H9 (cell line): ENCODE data around the gene SMARCD3. TPM values are rescaled to one million over a fixed set of nuclear protein-coding genes. Genes with fewer than 3 reads are reported as not detected.
A peak's percentile ranks its signal among the peaks of the same experiment; 100 is the strongest.

Experiments used
- DNase-seq: peaks from one replicate; pipeline ENCODE4 v3.0.0-alpha.2; 2017
- H2AFZ ChIP-seq: one replicate; pipeline ENCODE4 v1.6.1; 2013; ENCODE audit warnings: mild to moderate bottlenecking, low read length, control low read depth, moderate library complexity
- H2AK5ac ChIP-seq: 2 replicates; pipeline ENCODE4 v1.6.1; 2013; ENCODE audit warnings: low read length, control low read depth, mixed read lengths; ENCODE audit not compliant: insufficient read length
- H2BK120ac ChIP-seq: one replicate; pipeline ENCODE4 v1.6.1; 2013; ENCODE audit warnings: low read depth, mild to moderate bottlenecking, low read length, control low read depth, inconsistent platforms; ENCODE audit not compliant: poor library complexity, severe bottlenecking
- H2BK12ac ChIP-seq: 2 replicates; pipeline ENCODE4 v1.6.1; 2013; ENCODE audit warnings: low read length, control low read depth, mixed read lengths, low read depth; ENCODE audit not compliant: insufficient read length
- H2BK15ac ChIP-seq: 2 replicates; pipeline ENCODE4 v1.6.1; 2013; ENCODE audit warnings: low read depth, low read length, control low read depth
- H2BK20ac ChIP-seq: one replicate; pipeline ENCODE4 v1.6.1; 2013; ENCODE audit warnings: low read depth, mild to moderate bottlenecking, low read length, control low read depth, inconsistent platforms; ENCODE audit not compliant: poor library complexity, severe bottlenecking
- H2BK5ac ChIP-seq: 2 replicates; pipeline ENCODE4 v1.6.1; 2013; ENCODE audit warnings: low read length, control low read depth, mixed read lengths; ENCODE audit not compliant: insufficient read length
- H3K14ac ChIP-seq: 2 replicates; pipeline ENCODE4 v1.6.1; 2013; ENCODE audit warnings: low read length, control low read depth; ENCODE audit not compliant: insufficient read depth
- H3K18ac ChIP-seq: 2 replicates; pipeline ENCODE4 v1.6.1; 2013; ENCODE audit warnings: low read depth, mild to moderate bottlenecking, mixed read lengths, low read length, control low read depth; ENCODE audit not compliant: insufficient read length
- H3K23ac ChIP-seq: 2 replicates; pipeline ENCODE4 v1.6.1; 2013; ENCODE audit warnings: low read length, control low read depth, mixed read lengths, low read depth; ENCODE audit not compliant: insufficient read length
- H3K23me2 ChIP-seq: 2 replicates; pipeline ENCODE4 v1.6.1; 2013; ENCODE audit warnings: low read depth, mild to moderate bottlenecking, mixed read lengths, low read length, control low read depth; ENCODE audit not compliant: insufficient read length, poor library complexity, severe bottlenecking
- H3K27ac ChIP-seq: 2 replicates; pipeline ENCODE4 v1.5.1; 2013; ENCODE audit warnings: low read length, control low read depth, mixed read lengths, low read depth; ENCODE audit not compliant: insufficient read length
- H3K27me3 ChIP-seq: 2 replicates; pipeline ENCODE4 v1.6.1; 2013; ENCODE audit warnings: low read length, control low read depth, inconsistent platforms; ENCODE audit not compliant: insufficient read depth
- H3K4ac ChIP-seq: 2 replicates; pipeline ENCODE4 v1.6.1; 2013; ENCODE audit warnings: low read depth, mild to moderate bottlenecking, control low read depth, inconsistent platforms, low read length, moderate library complexity
- H3K4me1 ChIP-seq: 2 replicates; pipeline ENCODE4 v1.6.1; 2013; ENCODE audit warnings: low read length, control low read depth, inconsistent platforms; ENCODE audit not compliant: insufficient read depth
- H3K4me2 ChIP-seq: 2 replicates; pipeline ENCODE4 v1.6.1; 2013; ENCODE audit warnings: low read length, control low read depth, mixed read lengths; ENCODE audit not compliant: insufficient read length, insufficient read depth
- H3K56ac ChIP-seq: 2 replicates; pipeline ENCODE4 v1.6.1; 2013; ENCODE audit warnings: low read depth, mild to moderate bottlenecking, mixed read lengths, low read length, control low read depth; ENCODE audit not compliant: insufficient read length
- H3K79me1 ChIP-seq: 2 replicates; pipeline ENCODE4 v1.6.1; 2013; ENCODE audit warnings: low read depth, mild to moderate bottlenecking, moderate library complexity, low read length, control low read depth, inconsistent platforms; ENCODE audit not compliant: insufficient read depth, poor library complexity, severe bottlenecking
- H3K79me2 ChIP-seq: 2 replicates; pipeline ENCODE4 v1.6.1; 2013; ENCODE audit warnings: low read length, control low read depth, inconsistent platforms; ENCODE audit not compliant: insufficient read depth
- H3K9ac ChIP-seq: 2 replicates; pipeline ENCODE4 v1.6.1; 2013; ENCODE audit warnings: low read length, control low read depth, mixed read lengths; ENCODE audit not compliant: insufficient read length; ENCODE audit errors: extremely low read depth
- H3K9me3 ChIP-seq: one replicate; pipeline ENCODE4 v1.6.1; 2013; ENCODE audit warnings: low read depth, low read length, inconsistent platforms; ENCODE audit not compliant: control insufficient read depth
- H3T11ph ChIP-seq: one replicate; pipeline ENCODE4 v1.6.1; 2013; ENCODE audit warnings: mild to moderate bottlenecking, low read length, control low read depth, inconsistent platforms
- H4K20me1 ChIP-seq: one replicate; pipeline ENCODE4 v1.6.1; 2013; ENCODE audit not compliant: control insufficient read depth, insufficient read length, insufficient read depth
- H4K5ac ChIP-seq: 2 replicates; pipeline ENCODE4 v1.6.1; 2013; ENCODE audit warnings: low read depth, mild to moderate bottlenecking, mixed read lengths, low read length, control low read depth; ENCODE audit not compliant: insufficient read length
- H4K8ac ChIP-seq: replicated peaks from 2 replicates; pipeline ENCODE4 v1.6.1; 2013; ENCODE audit warnings: low read length, control low read depth, mixed read lengths, low read depth; ENCODE audit not compliant: insufficient read length
- H4K91ac ChIP-seq: 2 replicates; pipeline ENCODE4 v1.6.1; 2013; ENCODE audit warnings: low read depth, mild to moderate bottlenecking, moderate library complexity, mixed read lengths, low read length, control low read depth; ENCODE audit not compliant: insufficient read length
- H3K27ac Mint-ChIP-seq, 3 experiments: 2 replicates in 2 of 3; 3 replicates in 1 of 3; pipeline ENCODE4 v1.8.0; 2020 to 2021; ENCODE audit warnings: mixed read lengths in 3 of 3, mild to moderate bottlenecking in 1 of 3, moderate library complexity in 1 of 3
- H3K27me3 Mint-ChIP-seq: 2 replicates; pipeline ENCODE4 v1.8.0; 2021; ENCODE audit warnings: low read depth, mild to moderate bottlenecking, moderate library complexity, mixed read lengths
- H3K36me3 Mint-ChIP-seq, 3 experiments: 2 replicates in 2 of 3; 3 replicates in 1 of 3; pipeline ENCODE4 v1.8.0; 2020 to 2021; ENCODE audit warnings: low read depth in 3 of 3, mixed read lengths in 3 of 3; ENCODE audit not compliant: insufficient read depth in 1 of 3
- H3K4me1 Mint-ChIP-seq, 2 experiments: 2 replicates each; pipeline ENCODE4 v1.8.0; 2020; ENCODE audit warnings: mixed read lengths in 2 of 2
- H3K4me3 Mint-ChIP-seq, 2 experiments: 2 replicates in 1 of 2; 3 replicates in 1 of 2; pipeline ENCODE4 v1.8.0; 2020 to 2021; ENCODE audit warnings: mild to moderate bottlenecking in 2 of 2, mixed read lengths in 2 of 2, moderate library complexity in 1 of 2
- H3K9me3 Mint-ChIP-seq, 2 experiments: 2 replicates in 1 of 2; 3 replicates in 1 of 2; pipeline ENCODE4 v1.8.0; 2020; ENCODE audit warnings: mild to moderate bottlenecking in 2 of 2, mixed read lengths in 2 of 2, moderate library complexity in 1 of 2
- CTCF ChIP-seq: fragments of 200-600 bp; sonication (generic); conservative IDR thresholded peaks from 3 replicates; pipeline ENCODE4 v1.8.0; 2021; ENCODE audit warnings: antibody characterized with exemption, mild to moderate bottlenecking
- WGBS: extraction: QIAGEN DNeasy Blood & Tissue Kit; methylation state at CpG from one replicate; pipeline ENCODE4 v1.1.7; 2013; ENCODE audit warnings: missing lambda C conversion rate, low lambda C conversion rate, mixed read lengths; ENCODE audit not compliant: insufficient read length; ENCODE audit errors: extremely low coverage; 5-methylcytosine and 5-hydroxymethylcytosine counted together
- total RNA-seq: library from RNA; stranded (reverse); gene quantifications from 2 replicates; pipeline ENCODE4 v1.2.1, GENCODE V29; 2021

The SMARCD3 gene
- total RNA-seq, 1 experiment from 2014 or later = 5.0 TPM

DNA sequence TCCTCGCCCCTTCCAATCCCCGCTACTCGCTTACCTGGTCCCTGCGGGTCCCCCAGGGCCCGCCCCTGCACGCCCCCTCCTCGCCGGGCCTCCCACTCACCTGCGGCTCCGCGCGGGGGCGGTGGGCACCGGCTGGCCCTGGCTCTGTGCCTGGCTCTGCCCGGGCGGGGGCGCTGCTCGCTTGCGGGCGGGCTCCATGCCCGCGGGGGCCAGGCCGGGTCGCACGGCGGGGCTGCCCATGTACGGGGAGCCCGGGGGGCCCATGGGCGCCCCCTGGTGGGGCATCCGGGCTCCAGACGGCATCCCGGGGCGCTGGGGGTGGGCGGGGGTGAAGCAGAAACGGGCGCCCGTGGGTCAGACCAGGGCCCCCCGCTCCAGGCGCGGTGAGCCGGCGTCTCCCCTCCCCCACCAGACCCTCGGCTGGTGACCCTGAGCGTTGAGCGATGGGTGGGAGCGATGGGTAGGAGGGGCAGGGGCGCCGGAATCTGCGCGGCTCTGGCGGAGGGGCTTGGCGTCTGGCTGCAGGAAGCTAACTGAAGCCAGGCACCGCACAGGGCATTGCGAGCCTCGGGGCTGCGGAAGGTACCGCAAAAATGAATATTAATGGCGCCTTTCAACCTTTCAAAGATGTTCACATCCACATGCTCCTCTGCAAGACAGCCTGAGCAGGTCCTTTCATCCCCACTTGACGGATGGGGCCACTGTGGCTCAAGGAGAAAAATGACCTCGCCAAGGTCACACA, 3.0 kb downstream of the SMARCD3 start:
- Histone ChIP-seq H2BK120ac (no peak overlapping the region), H2AFZ (no peak overlapping the region), H3K79me2 (no peaks in the 10 kb centered on the region), H3K9me3 (no peaks in the 10 kb centered on the region), H4K91ac (no peak overlapping the region), H4K8ac (no peak overlapping the region), H3K4me2 (peak overlapping the region; percentile 59), H3K4ac (no peak overlapping the region), H4K20me1 (no peaks in the 10 kb centered on the region), H2AK5ac (no peak overlapping the region), H2BK15ac (no peak overlapping the region), H3K27me3 (peaks cover 17% of the 10 kb centered on the region; the same call in 1 of the 2 replicates), H3K4me1 (peaks cover 4% of the 10 kb centered on the region; the same call in 1 of the 2 replicates), H3K18ac (no peak overlapping the region), H2BK12ac (no peak overlapping the region), H3T11ph (no peak overlapping the region), H3K9ac (no peak overlapping the region), H3K56ac (no peak overlapping the region), H3K23ac (no peak overlapping the region), H4K5ac (no peak overlapping the region), H2BK5ac (no peak overlapping the region), H3K14ac (no peak overlapping the region), H3K79me1 (no peaks in the 10 kb centered on the region), H2BK20ac (no peak overlapping the region), H3K23me2 (peaks cover 11% of the 10 kb centered on the region), H3K27ac (no peak overlapping the region)
- Mint-ChIP-seq H3K27me3 (peaks cover 67% of the 10 kb centered on the region), H3K9me3 (no peaks in the 10 kb centered on the region; a peak in 1 of 5 replicates), H3K36me3 (peaks cover 0 to 2% (median 0%) of the 10 kb centered on the region in 3 experiments; a peak in 1 of 7 replicates), H3K4me3 (peak overlapping the region; percentile 52 to 79), H3K4me1 (peaks cover 48 to 57% of the 10 kb centered on the region in 2 experiments), H3K27ac (no peak overlapping the region)
- peak; percentile 75 for TF ChIP-seq CTCF
- DNase-seq = peak; percentile 64
- WGBS = no CpG with 5 or more reads among the region's 60 CpGs
